NCI-H748 treated with DMSO at 0.1 percent for 48 hours (cell line): Measurements from ENCODE around the gene LIMK2.
"Not testable (repeated sequence)": the region's sequence is repeated elsewhere in the genome, so short reads cannot be mapped to it uniquely, and the experiment has no call there.

ENCODE experiments used
- DNase-seq: peaks from one replicate; lab custom pipeline; 2025; lab: John Stamatoyannopoulos, UW

The LIMK2 gene

DNA sequence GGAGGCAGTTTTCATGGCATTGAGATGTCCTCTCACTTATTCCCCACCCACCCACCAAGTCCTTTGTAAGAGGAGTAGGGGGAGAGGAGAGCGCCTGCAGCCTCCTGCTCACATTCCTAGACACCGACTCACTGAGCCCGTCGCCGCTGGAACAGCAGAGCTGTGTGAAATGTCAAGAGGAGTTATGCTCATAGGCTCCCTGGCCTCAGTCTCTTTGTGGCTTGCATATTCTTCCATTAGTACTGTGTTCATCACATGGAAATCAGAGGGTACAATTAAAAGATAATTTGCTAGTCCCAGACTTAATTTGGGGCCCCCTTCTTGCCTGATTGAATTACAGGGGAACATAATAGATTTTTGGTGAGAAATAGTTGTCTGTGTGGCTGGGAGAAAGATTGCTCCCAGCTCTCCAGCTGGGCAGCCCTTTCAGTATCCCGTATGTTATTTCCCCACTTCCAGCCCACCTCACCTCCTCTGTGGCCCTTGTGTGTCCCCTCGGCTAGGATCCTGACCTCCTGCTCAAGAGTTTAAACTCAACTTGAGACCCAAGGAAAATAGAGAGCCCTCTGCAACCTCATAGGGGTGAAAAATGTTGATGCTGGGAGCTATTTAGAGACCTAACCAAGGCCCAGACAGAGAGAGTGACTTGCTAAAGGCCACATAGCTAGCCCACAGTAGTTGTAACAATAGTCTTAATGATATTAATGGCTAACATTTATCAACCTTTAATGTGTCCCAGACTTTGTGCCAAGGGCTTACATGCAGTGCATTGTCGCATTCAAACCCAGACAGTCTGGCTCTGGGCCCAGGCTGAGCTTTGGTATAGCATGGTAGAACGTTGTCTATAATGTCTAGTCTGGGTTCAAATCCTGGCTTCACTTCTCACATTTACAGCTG lies 32.2 kb downstream of the LIMK2 start:
- no peak for DNase-seq

DNA sequence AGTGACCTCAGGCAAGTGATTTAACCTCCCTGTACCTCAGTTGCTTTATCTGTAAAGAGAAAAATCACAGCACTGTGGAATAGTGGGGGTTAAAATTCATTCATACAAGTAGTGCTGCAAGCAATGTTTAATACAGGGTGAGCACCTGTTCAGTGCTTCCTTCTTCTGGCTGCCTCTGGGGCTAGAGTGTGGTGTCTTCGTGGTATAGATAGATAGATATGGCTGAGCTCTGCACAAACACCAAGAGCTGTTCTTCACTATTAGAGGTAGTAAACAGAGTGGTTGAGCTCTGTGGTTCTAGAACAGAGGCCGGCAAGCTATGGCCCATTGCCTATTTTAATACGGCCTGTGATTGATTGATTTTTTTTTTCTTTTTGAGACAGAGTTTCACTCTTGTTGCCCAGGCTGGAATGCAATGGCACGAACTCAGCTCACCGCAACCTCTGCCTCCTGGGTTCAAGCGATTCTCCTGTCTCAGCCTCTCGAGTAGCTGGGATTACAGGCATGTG lies 32.9 kb downstream of the LIMK2 start:
- no peak for DNase-seq

DNA sequence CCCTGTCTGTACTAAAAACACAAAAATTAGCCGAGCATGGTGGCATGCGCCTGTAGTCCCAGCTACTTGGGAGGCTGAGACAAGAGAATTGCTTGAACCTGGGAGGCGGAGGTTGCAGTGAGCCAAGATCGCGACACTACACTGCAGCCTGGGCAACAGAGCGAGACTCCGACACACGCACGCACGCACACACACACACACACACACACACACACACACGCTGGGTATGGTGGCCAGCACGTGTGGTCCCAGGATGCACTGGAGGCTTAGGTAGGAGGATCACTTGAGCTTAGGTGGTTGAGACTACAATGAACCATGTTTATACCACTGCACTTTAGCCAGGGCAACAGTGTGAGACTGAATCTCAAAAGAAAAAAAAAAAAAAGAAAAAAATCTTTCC lies 33.9 kb downstream of the LIMK2 start:
- not testable (repeated sequence) for DNase-seq

DNA sequence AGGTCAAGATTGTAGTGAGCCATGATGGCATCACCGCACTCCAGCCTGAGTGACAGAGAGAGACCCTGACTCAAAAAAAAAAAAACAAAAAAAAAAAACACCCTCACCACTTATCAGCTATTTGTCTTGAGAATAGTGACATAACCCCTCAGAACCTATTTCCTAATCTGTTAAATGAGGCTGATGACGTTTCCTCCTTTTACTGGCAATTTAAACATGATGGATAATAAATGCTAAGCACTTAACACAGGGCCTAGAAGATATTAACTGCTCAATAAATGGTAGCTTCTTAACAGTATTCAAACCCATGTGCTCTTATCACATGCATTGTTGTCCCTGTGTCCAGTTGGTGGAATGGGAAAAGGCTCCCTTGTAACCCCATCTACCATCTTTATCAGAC lies 34.6 kb downstream of the LIMK2 start:
- no peak for DNase-seq

DNA sequence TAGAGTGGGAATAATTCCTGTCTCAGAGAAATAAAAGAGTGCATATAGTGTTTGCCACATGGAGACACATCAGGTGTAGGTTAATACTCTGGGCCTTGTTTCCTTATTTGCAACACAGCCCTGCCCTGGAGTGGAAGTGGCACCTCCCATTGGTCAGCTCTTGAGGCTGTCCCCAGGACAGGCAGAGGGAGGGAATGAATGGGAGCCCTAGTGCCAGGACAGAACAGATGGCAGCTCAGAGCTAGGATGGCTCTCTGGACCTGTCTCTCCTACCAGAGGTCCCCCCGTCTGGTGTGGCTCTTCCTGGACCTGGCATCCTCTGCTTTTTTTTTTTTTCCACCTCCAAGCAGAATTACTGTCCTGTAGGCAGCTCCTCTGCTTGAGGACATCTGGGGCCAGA lies 35.6 kb downstream of the LIMK2 start:
- DNase-seq: no peak

DNA sequence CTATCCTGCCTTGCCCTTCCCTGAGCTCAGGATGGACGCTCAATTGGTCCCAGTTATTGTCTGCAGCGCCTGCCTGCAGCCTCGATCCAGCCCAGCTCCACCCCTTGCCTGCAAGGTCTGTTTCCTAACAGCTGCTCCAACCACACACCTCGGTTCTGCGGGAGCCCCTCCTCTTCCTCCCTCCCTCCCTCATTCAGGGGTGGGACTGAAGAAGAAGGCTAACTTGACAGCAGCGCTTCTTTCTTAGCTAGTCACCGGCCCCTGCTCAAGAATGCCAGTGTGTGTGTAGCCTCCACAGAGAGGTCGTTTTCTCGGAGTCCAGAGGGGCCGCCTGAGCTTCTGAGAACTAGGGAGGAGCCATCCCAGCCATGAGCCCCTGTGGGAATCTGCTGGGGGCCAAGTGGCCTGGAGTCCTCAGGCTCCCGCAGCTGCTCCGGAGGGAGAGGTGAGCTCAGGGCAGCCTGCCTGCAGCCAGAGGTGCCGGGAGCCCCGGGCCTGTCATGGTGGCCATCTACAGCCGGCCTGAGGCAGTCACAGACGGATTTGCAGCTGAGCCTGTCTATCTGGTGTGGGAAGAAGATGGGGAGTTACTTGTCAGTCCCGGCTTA lies 36.1 kb downstream of the LIMK2 start:
- DNase-seq: no peak

DNA sequence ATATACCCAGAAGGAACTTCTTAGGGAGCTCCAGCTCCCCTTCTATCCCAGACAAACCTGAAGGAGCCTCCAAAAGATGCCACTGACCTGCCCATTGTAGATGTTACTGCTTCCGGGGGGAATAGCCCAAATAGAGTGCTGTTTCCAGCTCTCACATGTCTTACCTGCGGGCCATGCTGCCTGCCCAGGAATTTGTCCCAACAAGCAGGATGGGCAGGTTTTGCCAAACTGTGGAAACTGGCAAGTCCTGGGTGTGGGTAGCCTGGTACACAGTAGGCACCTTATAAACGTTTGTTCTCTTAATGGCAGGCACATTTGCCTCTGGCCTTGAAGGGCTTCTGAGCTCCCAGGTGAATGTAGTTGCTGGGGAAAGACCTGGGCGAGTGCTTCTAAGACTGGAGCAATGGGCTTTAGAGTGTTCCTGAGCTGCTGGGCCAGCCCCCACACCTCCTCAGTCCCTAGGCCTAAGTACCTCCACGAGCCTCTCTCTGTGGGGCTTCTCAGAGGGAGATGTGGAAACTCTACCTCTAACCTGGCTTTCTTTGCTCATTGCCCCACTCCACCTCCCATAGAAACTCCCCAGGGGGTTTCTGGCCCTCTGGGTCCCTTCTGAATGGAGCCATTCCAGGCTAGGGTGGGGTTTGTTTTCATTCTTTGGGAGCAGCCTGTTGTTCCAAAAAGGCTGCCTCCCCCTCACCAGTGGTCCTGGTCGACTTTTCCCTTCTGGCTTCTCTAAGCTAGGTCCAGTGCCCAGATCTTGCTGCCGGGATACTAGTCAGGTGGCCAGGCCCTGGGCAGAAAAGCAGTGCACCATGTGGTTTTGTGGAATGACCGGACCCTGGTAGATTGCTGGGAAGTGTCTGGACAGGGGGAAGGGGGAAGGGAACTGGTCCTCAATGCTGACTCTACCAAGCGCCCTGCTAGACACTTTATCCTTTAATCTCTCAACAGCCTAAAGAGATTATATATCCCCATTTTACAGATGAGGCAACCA lies 37.2 kb downstream of the LIMK2 start:
- no peak for DNase-seq

DNA sequence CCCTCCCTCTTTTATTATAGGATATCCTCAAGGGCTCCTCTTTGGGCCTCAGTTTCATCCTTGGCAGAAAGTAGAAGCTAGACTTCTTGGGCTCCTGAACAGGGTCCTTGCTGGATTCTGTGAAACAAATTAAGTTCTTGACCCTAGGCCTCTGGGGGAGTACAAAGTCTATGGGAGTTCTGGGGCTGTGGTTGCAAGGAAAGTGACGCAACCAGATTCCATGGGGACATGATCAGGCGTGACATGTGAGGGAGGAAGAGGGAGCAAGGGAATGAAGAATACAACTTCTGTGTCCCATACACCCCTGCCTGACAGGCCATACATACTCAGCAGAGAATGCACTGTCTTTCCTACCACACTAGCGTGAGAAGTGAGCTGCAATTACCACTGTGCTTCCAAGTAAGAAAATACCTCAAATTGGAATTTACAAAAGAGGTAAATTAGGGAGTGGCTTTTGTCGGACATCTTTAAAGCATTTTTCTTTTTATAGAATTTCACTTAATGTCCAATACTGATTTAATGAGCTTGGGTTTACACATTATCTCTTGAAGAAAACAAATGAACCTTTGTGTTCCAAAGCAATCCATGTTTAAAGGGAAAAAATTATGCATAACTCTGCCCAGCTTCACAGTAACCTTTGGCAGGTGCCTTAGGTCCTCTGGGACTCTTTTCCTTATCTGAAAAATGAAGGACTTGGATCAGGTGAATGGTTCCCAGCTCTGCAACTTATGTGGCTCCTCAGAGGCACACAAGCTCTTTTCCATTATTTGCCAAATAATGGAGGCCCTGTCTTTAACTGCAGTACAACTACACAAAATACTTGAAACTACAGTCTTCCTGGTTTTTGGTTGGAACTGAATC lies 38.9 kb downstream of the LIMK2 start:
- no peak for DNase-seq

DNA sequence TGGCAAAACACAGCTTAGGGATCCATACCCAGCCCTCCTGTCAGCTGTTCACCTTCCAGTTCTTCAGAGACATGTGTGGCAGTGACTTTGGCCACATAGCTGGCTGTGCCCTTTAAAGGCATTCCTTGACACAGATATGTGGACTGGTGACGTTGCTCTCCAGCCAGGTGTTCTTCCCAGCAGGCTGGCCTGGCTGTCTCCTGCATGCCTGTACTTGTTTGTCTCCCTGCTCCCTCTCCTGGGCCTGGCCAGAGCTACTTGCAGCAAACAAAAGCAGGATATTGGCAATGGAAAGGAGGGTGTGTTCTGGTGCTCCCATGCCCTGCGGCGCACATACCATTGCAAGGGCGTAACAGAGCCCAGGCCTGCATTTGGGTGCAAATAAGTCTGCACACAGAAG lies 41.9 kb downstream of the LIMK2 start:
- no peak for DNase-seq

DNA sequence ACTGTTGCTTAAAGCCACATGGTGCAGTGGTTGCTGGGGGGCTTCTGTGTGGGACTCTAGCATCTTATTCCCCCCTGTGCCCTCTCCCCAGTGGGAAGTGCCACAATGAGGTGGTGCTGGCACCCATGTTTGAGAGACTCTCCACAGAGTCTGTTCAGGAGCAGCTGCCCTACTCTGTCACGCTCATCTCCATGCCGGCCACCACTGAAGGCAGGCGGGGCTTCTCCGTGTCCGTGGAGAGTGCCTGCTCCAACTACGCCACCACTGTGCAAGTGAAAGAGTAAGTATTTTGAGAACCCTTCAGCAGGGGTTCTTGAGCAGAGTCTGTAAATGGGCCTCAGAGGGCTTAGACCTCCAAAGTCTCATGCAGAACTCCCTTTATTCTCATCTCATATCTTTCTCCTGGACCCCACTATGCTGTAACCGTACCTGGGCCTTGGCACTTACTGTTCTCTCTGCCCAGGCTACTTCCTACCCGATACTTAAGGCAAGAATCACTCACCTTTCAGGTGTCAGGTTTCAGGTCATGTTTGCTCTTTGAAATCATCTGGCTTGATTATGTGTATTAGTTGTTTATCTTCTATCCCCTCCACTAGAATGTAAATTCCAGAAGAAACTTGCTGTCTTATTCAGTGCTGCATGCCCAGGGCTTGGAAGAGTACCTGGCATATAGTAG lies 47.8 kb downstream of the LIMK2 start:
- no peak for DNase-seq

DNA sequence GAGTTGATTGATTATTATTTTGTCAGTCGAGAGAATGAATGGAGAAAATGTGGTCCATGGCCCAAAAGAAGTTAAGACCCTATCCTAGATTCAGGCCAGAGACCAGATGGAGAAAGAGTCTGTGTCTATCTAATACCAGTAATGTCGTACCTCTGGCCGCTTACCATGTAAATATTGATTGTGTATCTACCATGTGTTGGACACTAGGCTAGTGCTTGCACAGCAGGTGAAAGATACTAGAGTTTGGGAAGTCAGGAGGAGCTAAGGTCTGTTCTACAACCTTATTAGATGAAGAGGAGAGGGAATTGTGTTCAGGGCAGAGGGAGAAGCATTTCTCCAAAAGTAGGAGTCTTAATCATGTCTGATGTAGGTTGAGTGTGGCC lies 48.4 kb downstream of the LIMK2 start:
- DNase-seq: no peak

DNA sequence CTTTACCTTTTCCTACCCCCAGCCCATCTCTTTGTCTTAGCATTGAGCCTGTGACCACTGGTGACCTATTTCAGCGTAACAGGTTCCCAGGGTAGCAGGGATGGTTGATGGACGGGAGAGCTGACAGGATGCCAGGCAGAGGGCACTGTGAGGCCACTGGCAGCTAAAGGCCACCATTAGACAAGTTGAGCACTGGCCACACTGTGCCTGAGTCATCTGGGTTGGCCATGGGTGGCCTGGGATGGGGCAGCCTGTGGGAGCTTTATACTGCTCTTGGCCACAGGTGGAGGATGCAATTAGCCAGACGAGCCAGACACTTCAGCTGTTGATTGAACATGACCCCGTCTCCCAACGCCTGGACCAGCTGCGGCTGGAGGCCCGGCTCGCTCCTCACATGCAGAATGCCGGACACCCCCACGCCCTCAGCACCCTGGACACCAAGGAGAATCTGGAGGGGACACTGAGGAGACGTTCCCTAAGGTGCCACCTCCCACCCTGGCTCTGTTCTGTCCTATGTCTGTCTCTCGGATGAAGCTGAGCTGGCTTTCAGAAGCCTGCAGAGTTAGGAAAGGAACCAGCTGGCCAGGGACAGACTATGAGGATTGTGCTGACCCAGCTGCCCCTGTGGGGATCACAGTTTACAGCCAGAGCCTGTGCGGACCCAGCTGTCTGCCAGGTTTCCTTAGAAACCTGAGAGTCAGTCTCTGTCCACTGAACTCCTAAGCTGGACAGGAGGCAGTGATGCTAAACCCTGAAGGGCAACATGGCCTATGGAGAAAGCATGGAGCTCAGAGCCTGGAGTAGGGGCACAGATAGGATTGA lies 50.4 kb downstream of the LIMK2 start:
- DNase-seq: no peak

DNA sequence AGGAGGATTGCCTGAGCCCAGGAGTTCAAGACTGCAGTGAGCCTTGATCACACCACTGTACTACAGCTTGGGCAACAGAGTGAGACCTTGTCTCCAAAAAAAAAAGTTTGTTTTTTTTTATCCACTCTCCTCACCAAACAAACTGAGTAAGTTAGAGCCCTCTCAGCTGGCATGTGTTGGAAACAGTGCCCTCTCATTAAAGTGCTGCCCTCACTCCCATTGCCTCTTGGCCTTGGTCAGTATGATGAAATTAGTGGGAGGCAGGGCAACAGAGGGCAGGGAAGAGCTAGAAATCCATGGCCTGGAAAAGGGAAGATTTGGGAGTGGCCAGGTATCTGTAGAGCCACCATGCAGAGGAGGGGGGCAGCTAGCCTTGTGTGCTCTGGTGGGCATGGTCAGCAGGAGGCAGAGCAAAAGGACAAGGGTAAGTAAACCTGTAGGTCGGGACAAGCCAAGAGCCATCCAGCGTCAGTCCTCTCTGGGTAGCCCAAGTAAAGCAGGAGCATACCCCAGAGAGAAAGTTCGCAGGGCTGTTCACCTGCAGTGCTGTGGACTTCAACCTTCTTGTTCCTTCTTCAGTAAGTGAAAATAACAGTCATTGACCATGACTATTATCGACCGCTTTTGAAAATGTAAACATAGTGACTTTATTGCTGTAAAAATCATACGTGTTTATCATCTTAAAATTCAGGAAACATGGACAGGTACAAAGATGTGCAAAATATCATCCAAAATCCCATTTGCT lies 52.0 kb downstream of the LIMK2 start:
- no peak for DNase-seq

DNA sequence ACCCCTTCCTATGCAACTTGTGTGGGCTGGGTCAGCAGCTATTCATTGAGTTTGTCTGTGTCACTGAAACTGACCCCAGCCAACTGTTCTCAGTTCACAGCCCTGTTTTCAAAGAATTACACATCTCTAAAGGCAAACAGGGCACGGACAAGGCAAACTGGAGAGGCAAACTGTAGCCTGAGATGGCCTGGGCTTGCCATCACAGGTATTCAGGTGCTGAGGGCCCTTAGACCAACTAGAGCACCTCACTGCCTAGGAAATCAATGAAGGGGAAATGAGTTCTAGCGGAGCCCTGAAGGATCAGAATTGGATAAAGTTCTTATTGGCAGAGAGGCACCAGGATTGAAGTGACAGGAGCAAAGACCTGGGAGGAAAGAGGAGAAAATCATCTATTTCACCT lies 56.2 kb downstream of the LIMK2 start:
- no peak for DNase-seq

DNA sequence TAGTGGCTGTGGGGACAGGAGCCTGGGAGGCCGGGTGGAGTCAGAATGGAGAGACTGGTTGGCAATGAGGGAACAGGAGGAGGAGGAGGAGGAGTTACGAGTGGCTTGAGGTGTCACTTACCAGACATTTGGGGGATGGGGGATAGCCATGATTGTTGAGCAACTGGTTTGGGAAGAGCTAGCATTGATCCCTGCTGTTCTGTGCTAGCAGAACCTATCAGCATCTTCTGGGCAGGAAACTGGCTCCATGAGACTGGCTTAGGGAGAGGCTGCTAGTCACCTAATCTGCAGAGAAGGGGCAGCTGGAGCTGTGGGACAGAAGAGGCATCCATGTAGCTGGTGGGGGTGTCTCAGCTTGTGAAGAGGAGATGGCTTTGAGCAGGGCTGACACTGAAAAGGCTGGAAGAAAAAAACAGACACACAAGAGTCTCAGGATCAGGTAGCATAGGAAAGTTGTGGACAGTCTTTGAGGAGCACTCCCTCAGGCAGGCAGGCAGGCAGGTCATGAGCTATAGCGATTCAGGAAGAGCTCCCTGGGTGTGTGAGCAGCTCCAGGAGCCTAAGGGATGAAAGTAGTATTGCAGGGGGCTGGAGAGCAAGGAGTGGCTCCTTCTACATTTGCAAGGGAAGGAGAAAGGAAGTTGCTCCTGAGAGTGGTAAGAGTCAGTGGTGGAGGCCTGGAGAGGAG lies 57.9 kb downstream of the LIMK2 start:
- DNase-seq: no peak

DNA sequence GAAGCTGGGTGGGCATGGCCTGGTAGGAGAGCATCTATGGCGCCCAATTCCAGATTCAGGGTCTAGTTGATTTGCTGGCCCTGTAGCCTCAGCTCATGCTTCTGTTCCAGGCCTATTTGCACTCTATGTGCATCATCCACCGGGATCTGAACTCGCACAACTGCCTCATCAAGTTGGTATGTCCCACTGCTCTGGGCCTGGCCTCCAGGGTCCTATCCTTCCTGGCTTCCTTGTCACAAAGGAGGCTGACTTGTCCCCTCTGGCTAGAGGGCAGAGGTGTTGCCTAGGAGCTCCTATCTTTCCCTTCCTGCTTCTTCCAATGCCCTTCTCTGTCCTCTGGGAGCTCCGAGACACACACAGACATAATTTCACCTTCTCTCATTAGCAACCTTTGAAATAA lies 58.9 kb downstream of the LIMK2 start:
- no peak for DNase-seq

DNA sequence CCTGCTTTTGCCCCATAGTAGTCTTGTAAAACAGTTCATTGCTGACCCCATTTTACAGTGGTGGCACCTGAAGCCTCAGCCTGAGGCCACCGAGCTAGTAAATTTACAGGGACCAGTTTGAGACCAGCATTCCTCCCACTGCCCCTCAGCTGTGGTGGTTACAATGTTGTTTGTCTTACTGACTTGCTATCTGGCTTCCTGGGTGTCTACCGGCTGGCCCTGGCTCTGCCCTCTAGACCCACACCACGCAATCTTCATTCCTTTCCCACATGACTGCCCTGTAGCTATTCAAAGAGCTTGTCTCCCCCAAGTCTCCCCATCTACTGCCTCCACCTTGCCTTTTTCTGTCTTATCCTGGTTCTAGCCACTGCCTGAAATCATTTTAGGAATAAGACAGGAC lies 59.4 kb downstream of the LIMK2 start:
- no peak for DNase-seq
